Testis (tissue), 3 donors: ENCODE results near the gene GNAI1. TPM values are rescaled to one million over a fixed set of nuclear protein-coding genes. Genes with fewer than 3 reads are reported as not detected.

Experiments
- DNase-seq: peaks from one replicate; pipeline ENCODE4 v3.0.0-alpha.2; 2019
- H3K27ac ChIP-seq, 2 donors: fragments of 200-600 bp; sonication (generic); one replicate each; pipeline ENCODE4 v1.5.1; 2019
- H3K27me3 ChIP-seq: fragments of 200-600 bp; sonication (generic); one replicate; pipeline ENCODE4 v1.5.1; 2019
- H3K36me3 ChIP-seq: fragments of 200-600 bp; sonication (generic); one replicate; pipeline ENCODE4 v1.5.1; 2017; ENCODE audit warnings: low read depth; ENCODE audit errors: missing control alignments
- H3K4me1 ChIP-seq: fragments of 200-600 bp; sonication (generic); one replicate; pipeline ENCODE4 v1.5.1; 2019
- H3K4me3 ChIP-seq, 2 donors: fragments of 200-600 bp; sonication (generic); one replicate each; pipeline ENCODE4 v1.5.1; 2017 to 2019
- H3K9me3 ChIP-seq: fragments of 200-600 bp; sonication (generic); one replicate; pipeline ENCODE4 v1.5.1; 2017
- POLR2A ChIP-seq: fragments of 450-650 bp; IDR thresholded peaks from one replicate; pipeline ENCODE4 v1.6.1; 2017; ENCODE audit warnings: antibody characterized with exemption, mild to moderate bottlenecking, moderate library complexity
- WGBS, 2 donors: methylation state at CpG; one replicate each; pipeline ENCODE4 v1.1.5; 2018; 5-methylcytosine and 5-hydroxymethylcytosine counted together
- intact Hi-C: fragments of 100-400 bp; cut with DNase I; formaldehyde crosslinking; loops from one replicate; pipeline ENCODE4 v1.15.1; 2023; ENCODE audit warnings: low total_unique reads
- polyA plus RNA-seq: library from polyadenylated mRNA; stranded (reverse); fragments of 350-450 nt; fragmentation: Illumina TruSeq; extraction: RNeasy Lipid Tissue Mini Kit (QIAGEN cat#74804); gene quantifications from one replicate; pipeline ENCODE4 v1.2.3, GENCODE V29; 2014; ENCODE audit warnings: low read depth, low replicate concordance; ENCODE audit not compliant: insufficient read depth
- total RNA-seq, 2 donors: library from RNA; depleted of rRNA; stranded (reverse); fragments of >200 nt; gene quantifications; one replicate each; pipeline ENCODE4 v1.2.3, GENCODE V29; 2016
- TF ChIP-seq, protein P1 (sequence below), 3 experiments: fragments of 450-650 bp in 2 of 3; fragments of 200-600 bp in 1 of 3; sonication (generic) in 1 of 3; IDR thresholded peaks; one replicate each; pipeline ENCODE4 v1.5.1; 2016 to 2019; ENCODE audit warnings: antibody characterized with exemption in 3 of 3, mild to moderate bottlenecking in 2 of 3, moderate library complexity in 1 of 3

The GNAI1 gene
- total and polyA plus RNA-seq, 3 donors from 2014 or later: 46.9 to 61.6 (median 59.0) TPM

DNA sequence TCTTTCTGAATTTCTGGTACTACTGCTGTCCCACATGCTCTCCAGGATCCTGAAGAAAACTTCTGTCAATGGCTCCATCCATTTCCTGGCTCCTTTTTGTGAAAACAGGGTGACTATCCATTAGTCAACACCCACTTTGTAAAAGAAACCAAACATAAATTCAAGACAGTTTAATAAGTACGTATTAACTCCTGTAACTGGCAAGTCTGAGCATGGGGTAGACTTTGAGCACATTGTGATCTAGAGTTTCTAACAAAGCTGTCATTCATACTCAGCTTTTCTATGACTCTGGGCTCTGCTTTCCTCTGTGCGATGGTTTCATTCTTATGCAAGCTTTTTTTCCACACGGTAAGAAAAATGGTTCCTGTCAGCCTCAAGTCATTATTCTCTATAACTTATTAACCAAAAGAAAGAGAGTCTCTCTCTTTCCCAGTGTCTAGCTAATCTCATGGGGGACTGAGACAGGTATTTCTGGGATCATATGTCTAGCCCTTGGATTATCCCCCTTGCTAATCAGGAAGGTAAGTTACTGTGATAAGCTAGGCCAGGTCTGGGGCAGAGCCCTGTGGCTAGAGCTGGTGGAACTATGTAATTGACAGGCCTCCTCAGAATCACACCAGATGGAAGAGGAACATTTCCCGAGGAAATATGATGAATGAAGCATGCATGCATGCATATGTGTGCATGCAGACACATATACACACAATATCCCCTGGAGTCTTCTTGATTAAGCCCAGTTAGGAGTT is 98.5 kb downstream of the GNAI1 start:
- H3K4me1 ChIP-seq: no peaks in the 10 kb centered on the region
- intact Hi-C loops: loop anchor here (5.0 kb wide), 1 partner anchor 99 kb away; no protein-coding TSS in a partner anchor
- no peaks in the 10 kb centered on the region for H3K9me3 ChIP-seq
- no peak overlapping the region for H3K4me3 ChIP-seq
- DNase-seq: no peak
- H3K27me3 ChIP-seq: no peaks in the 10 kb centered on the region
- no peaks in the 10 kb centered on the region for H3K36me3 ChIP-seq
- WGBS, 2 donors: 73 to 77% methylated on average over 4 of the region's 4 CpGs
- no peak for TF ChIP-seq POLR2A
- TF ChIP-seq, protein P1, sequence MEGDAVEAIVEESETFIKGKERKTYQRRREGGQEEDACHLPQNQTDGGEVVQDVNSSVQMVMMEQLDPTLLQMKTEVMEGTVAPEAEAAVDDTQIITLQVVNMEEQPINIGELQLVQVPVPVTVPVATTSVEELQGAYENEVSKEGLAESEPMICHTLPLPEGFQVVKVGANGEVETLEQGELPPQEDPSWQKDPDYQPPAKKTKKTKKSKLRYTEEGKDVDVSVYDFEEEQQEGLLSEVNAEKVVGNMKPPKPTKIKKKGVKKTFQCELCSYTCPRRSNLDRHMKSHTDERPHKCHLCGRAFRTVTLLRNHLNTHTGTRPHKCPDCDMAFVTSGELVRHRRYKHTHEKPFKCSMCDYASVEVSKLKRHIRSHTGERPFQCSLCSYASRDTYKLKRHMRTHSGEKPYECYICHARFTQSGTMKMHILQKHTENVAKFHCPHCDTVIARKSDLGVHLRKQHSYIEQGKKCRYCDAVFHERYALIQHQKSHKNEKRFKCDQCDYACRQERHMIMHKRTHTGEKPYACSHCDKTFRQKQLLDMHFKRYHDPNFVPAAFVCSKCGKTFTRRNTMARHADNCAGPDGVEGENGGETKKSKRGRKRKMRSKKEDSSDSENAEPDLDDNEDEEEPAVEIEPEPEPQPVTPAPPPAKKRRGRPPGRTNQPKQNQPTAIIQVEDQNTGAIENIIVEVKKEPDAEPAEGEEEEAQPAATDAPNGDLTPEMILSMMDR (IDR thresholded peaks at IDR 0.05): no peak
- H3K27ac ChIP-seq: no peak overlapping the region

DNA sequence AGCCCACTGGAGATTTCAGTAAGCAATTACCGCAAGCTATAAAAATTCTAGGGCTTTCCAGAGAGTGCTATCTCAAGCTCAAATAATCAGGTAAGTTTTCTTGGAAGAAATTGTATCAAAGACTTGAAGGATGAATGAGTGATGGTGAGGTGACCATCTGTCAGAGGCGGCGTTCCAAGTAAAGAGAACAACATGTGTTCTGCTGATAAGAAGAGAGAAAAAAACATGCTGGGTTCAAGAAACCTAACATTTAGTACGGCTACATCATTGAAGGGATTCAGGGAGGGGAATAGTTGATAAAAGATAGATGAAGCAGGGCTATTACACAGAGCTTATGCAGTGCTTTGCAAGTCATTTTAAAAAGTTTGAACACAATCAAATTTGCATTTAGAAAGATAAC is 100.7 kb downstream of the GNAI1 start:
- H3K4me3 ChIP-seq: no peak overlapping the region
- intact Hi-C loops: no loop called here
- no peak for TF ChIP-seq POLR2A
- TF ChIP-seq, protein P1 (IDR thresholded peaks at IDR 0.05): no peak
- no peaks in the 10 kb centered on the region for H3K36me3 ChIP-seq
- WGBS, 2 donors: 60 to 72% methylated on average over 4 of the region's 4 CpGs
- no peak overlapping the region for H3K27ac ChIP-seq
- no peaks in the 10 kb centered on the region for H3K9me3 ChIP-seq
- no peaks in the 10 kb centered on the region for H3K4me1 ChIP-seq
- no peaks in the 10 kb centered on the region for H3K27me3 ChIP-seq
- DNase-seq: no peak

DNA sequence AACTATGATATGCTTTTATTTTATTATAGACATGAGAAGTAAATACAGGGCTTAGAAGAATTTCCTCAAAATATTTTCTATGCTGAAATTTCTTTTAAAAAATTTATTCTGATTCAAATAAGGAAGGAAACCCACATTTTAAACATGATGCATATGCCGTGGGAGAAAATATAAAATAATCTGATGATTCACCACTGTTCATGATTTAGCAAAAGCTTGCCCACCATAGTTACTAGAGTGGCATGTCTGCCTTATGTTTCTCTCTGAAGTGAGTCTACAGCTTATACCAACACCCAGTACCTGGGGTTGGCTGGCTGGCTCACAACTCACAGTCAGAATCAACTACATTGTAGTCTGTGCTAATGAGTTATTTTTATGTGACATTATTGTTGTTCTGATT is 102.0 kb downstream of the GNAI1 start:
- no peak overlapping the region for H3K27ac ChIP-seq
- WGBS, 2 donors: 87 to 94% methylated on average over 1 of the region's 1 CpG
- TF ChIP-seq, protein P1 (IDR thresholded peaks at IDR 0.05): no peak
- TF ChIP-seq POLR2A: no peak
- no peaks in the 10 kb centered on the region for H3K36me3 ChIP-seq
- DNase-seq: no peak
- no peaks in the 10 kb centered on the region for H3K27me3 ChIP-seq
- no peaks in the 10 kb centered on the region for H3K4me1 ChIP-seq
- H3K4me3 ChIP-seq: no peak overlapping the region
- intact Hi-C loops: no loop called here
- H3K9me3 ChIP-seq: no peaks in the 10 kb centered on the region

DNA sequence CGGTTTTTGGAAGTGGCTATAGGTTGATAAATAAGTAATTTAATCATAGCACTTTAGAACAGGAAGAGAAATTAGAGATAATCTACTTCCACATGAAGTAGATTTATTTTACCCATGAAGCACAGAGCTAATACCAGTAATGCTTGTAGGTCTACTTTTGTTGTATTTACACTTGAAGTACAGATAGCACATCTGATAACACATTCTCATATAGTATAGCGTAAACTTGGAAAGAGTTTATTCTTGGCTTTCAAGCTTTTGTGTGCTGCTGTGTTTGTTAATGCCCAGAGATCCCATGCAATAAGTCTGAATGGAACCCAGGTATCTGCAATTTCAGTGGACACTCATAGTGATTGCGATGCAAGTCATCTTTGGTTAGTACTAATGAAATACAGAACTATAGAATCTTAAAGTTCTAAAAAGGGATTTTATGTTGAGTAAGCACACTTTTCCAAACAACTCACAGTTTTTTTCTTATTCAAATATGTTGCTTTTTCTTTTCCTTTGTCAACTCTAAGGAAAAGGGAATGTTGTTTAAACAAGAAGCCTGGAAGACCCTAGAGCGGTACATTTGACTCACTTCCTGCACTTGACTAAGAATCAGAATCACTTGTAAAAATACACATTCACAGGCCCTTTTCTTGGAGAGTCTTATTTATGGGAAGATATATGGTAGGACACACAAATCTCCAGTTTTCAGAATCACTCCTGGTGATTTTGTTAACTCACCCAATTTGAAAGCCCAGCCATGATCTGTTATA is 105.8 kb downstream of the GNAI1 start:
- TF ChIP-seq, protein P1 (IDR thresholded peaks at IDR 0.05): no peak
- no peak for TF ChIP-seq POLR2A
- no peak for DNase-seq
- Histone ChIP-seq H3K36me3 (no peaks in the 10 kb centered on the region), H3K4me1 (no peaks in the 10 kb centered on the region), H3K27me3 (no peaks in the 10 kb centered on the region), H3K4me3 (no peak overlapping the region), H3K9me3 (no peaks in the 10 kb centered on the region), H3K27ac (no peak overlapping the region)
- 93 to 97% methylated on average over 4 of the region's 4 CpGs for WGBS, 2 donors
- intact Hi-C loops: no loop called here
